Keratinocyte (primary cell): ENCODE results near the gene UBA6. TPM values are rescaled to one million over a fixed set of nuclear protein-coding genes. Genes with fewer than 3 reads are reported as not detected.

Experiments used
- DNase-seq: peaks from one replicate; pipeline ENCODE4 v3.0.0-alpha.2; 2011; ENCODE audit warnings: low read depth, missing footprints, low spot score
- FAIRE-seq: peaks from 2 replicates; lab custom pipeline; 2011; peaks lifted over from hg19 to GRCh38; lab: Jason Lieb, UNC
- H2AFZ ChIP-seq: 2 replicates; pipeline ENCODE4 v1.6.0; 2012; ENCODE audit warnings: low read length, control low read depth, inconsistent platforms; ENCODE audit not compliant: control insufficient read depth
- H3K27ac ChIP-seq: 2 replicates; pipeline ENCODE4 v1.5.1; 2011; ENCODE audit warnings: low read length; ENCODE audit not compliant: control insufficient read depth, insufficient read depth
- H3K27me3 ChIP-seq: 3 replicates; pipeline ENCODE4 v1.6.0; 2011; ENCODE audit warnings: low read length; ENCODE audit not compliant: control insufficient read depth, insufficient read depth; ENCODE audit errors: extremely low read depth
- H3K36me3 ChIP-seq, 2 experiments: 2 replicates in 1 of 2; 3 replicates in 1 of 2; pipeline ENCODE4 v1.5.1; 2011; ENCODE audit warnings: low read length in 2 of 2, mild to moderate bottlenecking in 1 of 2; ENCODE audit not compliant: control insufficient read depth in 2 of 2, insufficient read depth in 2 of 2; ENCODE audit errors: extremely low read depth in 1 of 2
- H3K4me1 ChIP-seq: 3 replicates; pipeline ENCODE4 v1.5.1; 2011; ENCODE audit warnings: low read length; ENCODE audit not compliant: control insufficient read depth, insufficient read depth; ENCODE audit errors: extremely low read depth
- H3K4me2 ChIP-seq: 3 replicates; pipeline ENCODE4 v1.6.0; 2011; ENCODE audit warnings: low read depth, low read length; ENCODE audit not compliant: control insufficient read depth, insufficient read depth; ENCODE audit errors: extremely low read depth
- H3K4me3 ChIP-seq, 3 experiments: fragments of 200-600 bp in 1 of 3; sonication (generic) in 1 of 3; 2 replicates in 2 of 3; 3 replicates in 1 of 3; pipeline ENCODE4 v1.5.1; 2011 to 2016; ENCODE audit warnings: low read length in 3 of 3, mild to moderate bottlenecking in 3 of 3, control low read depth in 2 of 3, inconsistent platforms in 1 of 3, low read depth in 1 of 3, mixed read lengths in 1 of 3, mixed run types in 1 of 3, moderate library complexity in 1 of 3; ENCODE audit not compliant: control insufficient read depth in 2 of 3, insufficient read depth in 2 of 3; ENCODE audit errors: extremely low read depth in 1 of 3
- H3K79me2 ChIP-seq: 2 replicates; pipeline ENCODE4 v1.6.0; 2012; ENCODE audit warnings: low read length; ENCODE audit not compliant: control insufficient read depth, insufficient read depth
- H3K9ac ChIP-seq: 3 replicates; pipeline ENCODE4 v1.6.0; 2011; ENCODE audit warnings: low read length; ENCODE audit not compliant: control insufficient read depth, insufficient read depth; ENCODE audit errors: extremely low read depth
- H3K9me1 ChIP-seq: 3 replicates; pipeline ENCODE4 v1.6.0; 2011; ENCODE audit warnings: low read length; ENCODE audit not compliant: control insufficient read depth, insufficient read depth; ENCODE audit errors: extremely low read depth
- H3K9me3 ChIP-seq: 2 replicates; pipeline ENCODE4 v1.5.1; 2012; ENCODE audit warnings: low read depth, low read length; ENCODE audit not compliant: control insufficient read depth
- H4K20me1 ChIP-seq: 3 replicates; pipeline ENCODE4 v1.6.0; 2011; ENCODE audit warnings: low read length; ENCODE audit not compliant: control insufficient read depth, insufficient read depth; ENCODE audit errors: extremely low read depth
- CTCF ChIP-seq, 3 experiments: IDR thresholded peaks in 1 of 3; conservative IDR thresholded peaks in 1 of 3; optimal IDR thresholded peaks in 1 of 3; 2 replicates in 2 of 3; 3 replicates in 1 of 3; pipeline versions ENCODE3 to v1.5.1; 2011; ENCODE audit warnings: low read length in 3 of 3, mild to moderate bottlenecking in 3 of 3, moderate library complexity in 2 of 3, control low read depth in 1 of 3, inconsistent platforms in 1 of 3; ENCODE audit not compliant: insufficient read depth in 2 of 3; ENCODE audit errors: extremely low read depth in 1 of 3
- EZH2 ChIP-seq: IDR thresholded peaks from one replicate; pipeline ENCODE4 v1.6.1; 2012; ENCODE audit warnings: inconsistent platforms, mild to moderate bottlenecking, low read length, moderate library complexity
- dilution Hi-C: fragments of 300-500 bp; cut with MboI; formaldehyde crosslinking; loops from one replicate; pipeline ENCODE4 v1.7.0; 2020; ENCODE audit warnings: low sequenced_read_pairs; ENCODE audit not compliant: extremely low pct_ligation_motif_present
- polyA plus RNA-seq, 5 experiments: library from polyadenylated mRNA; depleted of rRNA in 3 of 5; stranded (reverse) in 3 of 5; stranded (forward) in 1 of 5; unstranded in 1 of 5; fragments of >200 nt; gene quantifications; 1 replicate in 1 of 5; 2 replicates in 3 of 5; 3 replicates in 1 of 5; pipeline versions ENCODE4 v1.2.1 to v1.2.3, GENCODE V29; 2011 to 2012; ENCODE audit warnings: missing spikeins in 2 of 5, low read depth in 1 of 5, low replicate concordance in 1 of 5

Gene UBA6
- polyA plus RNA-seq, 1 donor (not counting 4 experiments of a cell fraction or from before 2014, with no cell fraction given): 221 TPM

- no peak overlapping the region for H3K4me3 ChIP-seq
- no peak for TF ChIP-seq CTCF (optimal IDR thresholded peaks at IDR 0.05 in 1 of 3, IDR thresholded peaks at IDR 0.05 in 1 of 3, conservative IDR thresholded peaks at IDR 0.05 in 1 of 3; ENCODE audit: extremely low read depth in 1 of 3, insufficient read depth in 2 of 3, low read length in 3 of 3)
- peak overlapping the region; percentile 34 for H3K4me2 ChIP-seq
- H4K20me1 ChIP-seq: no peaks in the 10 kb centered on the region
- peak overlapping the region; percentile 69 for H3K27ac ChIP-seq
- no peak for DNase-seq
- H3K4me1 ChIP-seq: peaks cover 45% of the 10 kb centered on the region
- no peaks in the 10 kb centered on the region for H3K9me1 ChIP-seq
- H2AFZ ChIP-seq: no peak overlapping the region
- no peaks in the 10 kb centered on the region for H3K9me3 ChIP-seq
- no peak overlapping the region for H3K9ac ChIP-seq
- H3K36me3 ChIP-seq: peaks cover 2 to 7% of the 10 kb centered on the region in 2 experiments
- no peaks in the 10 kb centered on the region for H3K27me3 ChIP-seq
- H3K79me2 ChIP-seq: peaks cover 53% of the 10 kb centered on the region
- dilution Hi-C loops: no loop called here
- FAIRE-seq: peak; percentile 87
Observed at GRCh38 chr4:67684839-67685531, 16.0 kb downstream of the UBA6 start.

- DNase-seq (no peak), FAIRE-seq (peak; percentile 91)
- Histone ChIP-seq H3K27me3 (no peaks in the 10 kb centered on the region), H3K9me3 (no peaks in the 10 kb centered on the region), H3K4me3 (peak overlapping the region in 1 of 3 experiments; percentile 16), H4K20me1 (no peaks in the 10 kb centered on the region), H3K27ac (peak overlapping the region; percentile 86), H2AFZ (no peak overlapping the region), H3K4me1 (peaks cover 45% of the 10 kb centered on the region), H3K79me2 (peaks cover 33% of the 10 kb centered on the region), H3K4me2 (peak overlapping the region; percentile 42), H3K9me1 (no peaks in the 10 kb centered on the region), H3K36me3 (peaks cover 3 to 4% of the 10 kb centered on the region in 2 experiments), H3K9ac (peak overlapping the region; percentile 20)
- dilution Hi-C loops: no loop called here
- TF ChIP-seq CTCF (optimal IDR thresholded peaks at IDR 0.05 in 1 of 3, IDR thresholded peaks at IDR 0.05 in 1 of 3, conservative IDR thresholded peaks at IDR 0.05 in 1 of 3; ENCODE audit: extremely low read depth in 1 of 3, insufficient read depth in 2 of 3, low read length in 3 of 3) (no peak), EZH2 (no peak)
Observed at GRCh38 chr4:67682266-67682665, 18.7 kb downstream of the UBA6 start.
